Measurements from ENCODE around the gene CDKL1.

DNA sequence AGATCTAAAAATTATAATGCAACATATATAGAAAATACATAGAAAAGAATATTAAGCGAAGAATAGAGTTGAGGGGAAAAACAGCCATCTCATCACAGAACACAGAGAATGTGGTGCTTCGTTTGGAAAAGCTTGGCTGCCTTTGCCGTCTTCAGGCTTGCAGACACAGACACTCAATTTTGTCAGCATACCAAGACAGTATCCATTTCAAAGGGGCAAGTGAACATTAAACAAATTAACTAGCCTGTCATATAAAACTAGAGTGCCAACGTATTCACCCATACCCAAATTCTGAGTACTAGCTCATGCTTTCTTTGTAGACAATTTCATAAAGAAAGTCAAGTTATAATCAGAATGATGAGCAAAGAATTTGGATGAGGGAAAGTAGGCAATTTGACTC is 44.1 kb downstream of the CDKL1 start:
- TF ChIP-seq, protein P1, sequence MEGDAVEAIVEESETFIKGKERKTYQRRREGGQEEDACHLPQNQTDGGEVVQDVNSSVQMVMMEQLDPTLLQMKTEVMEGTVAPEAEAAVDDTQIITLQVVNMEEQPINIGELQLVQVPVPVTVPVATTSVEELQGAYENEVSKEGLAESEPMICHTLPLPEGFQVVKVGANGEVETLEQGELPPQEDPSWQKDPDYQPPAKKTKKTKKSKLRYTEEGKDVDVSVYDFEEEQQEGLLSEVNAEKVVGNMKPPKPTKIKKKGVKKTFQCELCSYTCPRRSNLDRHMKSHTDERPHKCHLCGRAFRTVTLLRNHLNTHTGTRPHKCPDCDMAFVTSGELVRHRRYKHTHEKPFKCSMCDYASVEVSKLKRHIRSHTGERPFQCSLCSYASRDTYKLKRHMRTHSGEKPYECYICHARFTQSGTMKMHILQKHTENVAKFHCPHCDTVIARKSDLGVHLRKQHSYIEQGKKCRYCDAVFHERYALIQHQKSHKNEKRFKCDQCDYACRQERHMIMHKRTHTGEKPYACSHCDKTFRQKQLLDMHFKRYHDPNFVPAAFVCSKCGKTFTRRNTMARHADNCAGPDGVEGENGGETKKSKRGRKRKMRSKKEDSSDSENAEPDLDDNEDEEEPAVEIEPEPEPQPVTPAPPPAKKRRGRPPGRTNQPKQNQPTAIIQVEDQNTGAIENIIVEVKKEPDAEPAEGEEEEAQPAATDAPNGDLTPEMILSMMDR (IDR thresholded peaks at IDR 0.05), result no peak
- TF ChIP-seq POLR2A (IDR thresholded peaks at IDR 0.05), result no peak

All from testis (tissue), 2 donors.